ENCODE data around the gene GCM1.
"Not testable (repeated sequence)": the region's sequence is repeated elsewhere in the genome, so short reads cannot be mapped to it uniquely, and the experiment has no call there.

DNA sequence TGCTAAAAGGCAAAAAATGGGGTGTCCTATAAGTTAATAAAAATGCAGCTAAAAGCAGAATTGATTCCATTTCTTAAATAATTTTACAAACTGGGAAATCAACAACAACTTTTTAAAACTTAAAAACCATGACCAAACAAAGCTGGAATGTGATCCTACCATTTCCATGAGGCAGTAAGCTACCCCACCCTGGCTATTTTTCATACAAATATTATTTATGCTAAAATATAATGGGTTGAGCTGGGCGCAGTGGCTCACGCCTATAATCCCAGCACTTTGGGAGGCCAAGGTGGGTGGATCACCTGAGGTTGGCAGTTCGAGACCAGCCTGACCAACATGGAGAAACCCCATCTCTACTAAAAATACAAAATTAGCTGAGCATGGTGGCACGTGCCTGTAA is 6.6 kb upstream of the GCM1 start:
- TF ChIP-seq, protein P1, sequence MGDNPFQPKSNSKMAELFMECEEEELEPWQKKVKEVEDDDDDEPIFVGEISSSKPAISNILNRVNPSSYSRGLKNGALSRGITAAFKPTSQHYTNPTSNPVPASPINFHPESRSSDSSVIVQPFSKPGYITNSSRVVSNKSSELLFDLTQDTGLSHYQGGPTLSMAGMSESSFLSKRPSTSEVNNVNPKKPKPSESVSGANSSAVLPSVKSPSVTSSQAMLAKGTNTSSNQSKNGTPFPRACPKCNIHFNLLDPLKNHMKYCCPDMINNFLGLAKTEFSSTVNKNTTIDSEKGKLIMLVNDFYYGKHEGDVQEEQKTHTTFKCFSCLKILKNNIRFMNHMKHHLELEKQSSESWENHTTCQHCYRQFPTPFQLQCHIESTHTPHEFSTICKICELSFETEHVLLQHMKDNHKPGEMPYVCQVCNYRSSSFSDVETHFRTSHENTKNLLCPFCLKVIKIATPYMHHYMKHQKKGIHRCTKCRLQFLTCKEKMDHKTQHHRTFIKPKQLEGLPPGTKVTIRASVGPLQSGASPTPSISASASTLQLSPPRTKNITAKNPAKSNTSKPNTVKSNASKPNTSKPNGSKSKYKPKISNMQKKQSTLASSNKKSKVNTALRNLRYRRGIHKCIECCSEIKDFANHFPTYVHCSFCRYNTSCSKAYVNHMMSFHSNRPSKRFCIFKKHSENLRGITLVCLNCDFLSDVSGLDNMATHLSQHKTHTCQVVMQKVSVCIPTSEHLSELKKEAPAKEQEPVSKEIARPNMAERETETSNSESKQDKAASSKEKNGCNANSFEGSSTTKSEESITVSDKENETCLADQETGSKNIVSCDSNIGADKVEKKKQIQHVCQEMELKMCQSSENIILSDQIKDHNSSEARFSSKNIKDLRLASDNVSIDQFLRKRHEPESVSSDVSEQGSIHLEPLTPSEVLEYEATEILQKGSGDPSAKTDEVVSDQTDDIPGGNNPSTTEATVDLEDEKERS (tag by site-specific recombination; IDR thresholded peaks at IDR 0.05): not testable (repeated sequence)
- TF ChIP-seq, protein P2, sequence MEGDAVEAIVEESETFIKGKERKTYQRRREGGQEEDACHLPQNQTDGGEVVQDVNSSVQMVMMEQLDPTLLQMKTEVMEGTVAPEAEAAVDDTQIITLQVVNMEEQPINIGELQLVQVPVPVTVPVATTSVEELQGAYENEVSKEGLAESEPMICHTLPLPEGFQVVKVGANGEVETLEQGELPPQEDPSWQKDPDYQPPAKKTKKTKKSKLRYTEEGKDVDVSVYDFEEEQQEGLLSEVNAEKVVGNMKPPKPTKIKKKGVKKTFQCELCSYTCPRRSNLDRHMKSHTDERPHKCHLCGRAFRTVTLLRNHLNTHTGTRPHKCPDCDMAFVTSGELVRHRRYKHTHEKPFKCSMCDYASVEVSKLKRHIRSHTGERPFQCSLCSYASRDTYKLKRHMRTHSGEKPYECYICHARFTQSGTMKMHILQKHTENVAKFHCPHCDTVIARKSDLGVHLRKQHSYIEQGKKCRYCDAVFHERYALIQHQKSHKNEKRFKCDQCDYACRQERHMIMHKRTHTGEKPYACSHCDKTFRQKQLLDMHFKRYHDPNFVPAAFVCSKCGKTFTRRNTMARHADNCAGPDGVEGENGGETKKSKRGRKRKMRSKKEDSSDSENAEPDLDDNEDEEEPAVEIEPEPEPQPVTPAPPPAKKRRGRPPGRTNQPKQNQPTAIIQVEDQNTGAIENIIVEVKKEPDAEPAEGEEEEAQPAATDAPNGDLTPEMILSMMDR (tag by site-specific recombination; IDR thresholded peaks at IDR 0.05): not testable (repeated sequence)
- TF ChIP-seq ZNF324 (tag by site-specific recombination; IDR thresholded peaks at IDR 0.05); ZNF830 (tag by site-specific recombination; IDR thresholded peaks at IDR 0.05; ENCODE audit: low read depth); ZNF621 (tag by site-specific recombination; IDR thresholded peaks at IDR 0.05); ZNF48 (tag by site-specific recombination; IDR thresholded peaks at IDR 0.05); ZNF660 (tag by site-specific recombination; IDR thresholded peaks at IDR 0.05); ZNF629 (tag by site-specific recombination; IDR thresholded peaks at IDR 0.05); YY1 (tag by site-specific recombination; IDR thresholded peaks at IDR 0.05); SP2 (tag by site-specific recombination; IDR thresholded peaks at IDR 0.05): not testable (repeated sequence)
- TF ChIP-seq, protein P3, sequence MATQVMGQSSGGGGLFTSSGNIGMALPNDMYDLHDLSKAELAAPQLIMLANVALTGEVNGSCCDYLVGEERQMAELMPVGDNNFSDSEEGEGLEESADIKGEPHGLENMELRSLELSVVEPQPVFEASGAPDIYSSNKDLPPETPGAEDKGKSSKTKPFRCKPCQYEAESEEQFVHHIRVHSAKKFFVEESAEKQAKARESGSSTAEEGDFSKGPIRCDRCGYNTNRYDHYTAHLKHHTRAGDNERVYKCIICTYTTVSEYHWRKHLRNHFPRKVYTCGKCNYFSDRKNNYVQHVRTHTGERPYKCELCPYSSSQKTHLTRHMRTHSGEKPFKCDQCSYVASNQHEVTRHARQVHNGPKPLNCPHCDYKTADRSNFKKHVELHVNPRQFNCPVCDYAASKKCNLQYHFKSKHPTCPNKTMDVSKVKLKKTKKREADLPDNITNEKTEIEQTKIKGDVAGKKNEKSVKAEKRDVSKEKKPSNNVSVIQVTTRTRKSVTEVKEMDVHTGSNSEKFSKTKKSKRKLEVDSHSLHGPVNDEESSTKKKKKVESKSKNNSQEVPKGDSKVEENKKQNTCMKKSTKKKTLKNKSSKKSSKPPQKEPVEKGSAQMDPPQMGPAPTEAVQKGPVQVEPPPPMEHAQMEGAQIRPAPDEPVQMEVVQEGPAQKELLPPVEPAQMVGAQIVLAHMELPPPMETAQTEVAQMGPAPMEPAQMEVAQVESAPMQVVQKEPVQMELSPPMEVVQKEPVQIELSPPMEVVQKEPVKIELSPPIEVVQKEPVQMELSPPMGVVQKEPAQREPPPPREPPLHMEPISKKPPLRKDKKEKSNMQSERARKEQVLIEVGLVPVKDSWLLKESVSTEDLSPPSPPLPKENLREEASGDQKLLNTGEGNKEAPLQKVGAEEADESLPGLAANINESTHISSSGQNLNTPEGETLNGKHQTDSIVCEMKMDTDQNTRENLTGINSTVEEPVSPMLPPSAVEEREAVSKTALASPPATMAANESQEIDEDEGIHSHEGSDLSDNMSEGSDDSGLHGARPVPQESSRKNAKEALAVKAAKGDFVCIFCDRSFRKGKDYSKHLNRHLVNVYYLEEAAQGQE (tag by site-specific recombination; IDR thresholded peaks at IDR 0.05): not testable (repeated sequence)
- TF ChIP-seq, protein P4, sequence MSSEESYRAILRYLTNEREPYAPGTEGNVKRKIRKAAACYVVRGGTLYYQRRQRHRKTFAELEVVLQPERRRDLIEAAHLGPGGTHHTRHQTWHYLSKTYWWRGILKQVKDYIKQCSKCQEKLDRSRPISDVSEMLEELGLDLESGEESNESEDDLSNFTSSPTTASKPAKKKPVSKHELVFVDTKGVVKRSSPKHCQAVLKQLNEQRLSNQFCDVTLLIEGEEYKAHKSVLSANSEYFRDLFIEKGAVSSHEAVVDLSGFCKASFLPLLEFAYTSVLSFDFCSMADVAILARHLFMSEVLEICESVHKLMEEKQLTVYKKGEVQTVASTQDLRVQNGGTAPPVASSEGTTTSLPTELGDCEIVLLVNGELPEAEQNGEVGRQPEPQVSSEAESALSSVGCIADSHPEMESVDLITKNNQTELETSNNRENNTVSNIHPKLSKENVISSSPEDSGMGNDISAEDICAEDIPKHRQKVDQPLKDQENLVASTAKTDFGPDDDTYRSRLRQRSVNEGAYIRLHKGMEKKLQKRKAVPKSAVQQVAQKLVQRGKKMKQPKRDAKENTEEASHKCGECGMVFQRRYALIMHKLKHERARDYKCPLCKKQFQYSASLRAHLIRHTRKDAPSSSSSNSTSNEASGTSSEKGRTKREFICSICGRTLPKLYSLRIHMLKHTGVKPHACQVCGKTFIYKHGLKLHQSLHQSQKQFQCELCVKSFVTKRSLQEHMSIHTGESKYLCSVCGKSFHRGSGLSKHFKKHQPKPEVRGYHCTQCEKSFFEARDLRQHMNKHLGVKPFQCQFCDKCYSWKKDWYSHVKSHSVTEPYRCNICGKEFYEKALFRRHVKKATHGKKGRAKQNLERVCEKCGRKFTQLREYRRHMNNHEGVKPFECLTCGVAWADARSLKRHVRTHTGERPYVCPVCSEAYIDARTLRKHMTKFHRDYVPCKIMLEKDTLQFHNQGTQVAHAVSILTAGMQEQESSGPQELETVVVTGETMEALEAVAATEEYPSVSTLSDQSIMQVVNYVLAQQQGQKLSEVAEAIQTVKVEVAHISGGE (tag by site-specific recombination; conservative IDR thresholded peaks at IDR 0.05; ENCODE audit: low read depth): not testable (repeated sequence)
- TF ChIP-seq, protein P5, sequence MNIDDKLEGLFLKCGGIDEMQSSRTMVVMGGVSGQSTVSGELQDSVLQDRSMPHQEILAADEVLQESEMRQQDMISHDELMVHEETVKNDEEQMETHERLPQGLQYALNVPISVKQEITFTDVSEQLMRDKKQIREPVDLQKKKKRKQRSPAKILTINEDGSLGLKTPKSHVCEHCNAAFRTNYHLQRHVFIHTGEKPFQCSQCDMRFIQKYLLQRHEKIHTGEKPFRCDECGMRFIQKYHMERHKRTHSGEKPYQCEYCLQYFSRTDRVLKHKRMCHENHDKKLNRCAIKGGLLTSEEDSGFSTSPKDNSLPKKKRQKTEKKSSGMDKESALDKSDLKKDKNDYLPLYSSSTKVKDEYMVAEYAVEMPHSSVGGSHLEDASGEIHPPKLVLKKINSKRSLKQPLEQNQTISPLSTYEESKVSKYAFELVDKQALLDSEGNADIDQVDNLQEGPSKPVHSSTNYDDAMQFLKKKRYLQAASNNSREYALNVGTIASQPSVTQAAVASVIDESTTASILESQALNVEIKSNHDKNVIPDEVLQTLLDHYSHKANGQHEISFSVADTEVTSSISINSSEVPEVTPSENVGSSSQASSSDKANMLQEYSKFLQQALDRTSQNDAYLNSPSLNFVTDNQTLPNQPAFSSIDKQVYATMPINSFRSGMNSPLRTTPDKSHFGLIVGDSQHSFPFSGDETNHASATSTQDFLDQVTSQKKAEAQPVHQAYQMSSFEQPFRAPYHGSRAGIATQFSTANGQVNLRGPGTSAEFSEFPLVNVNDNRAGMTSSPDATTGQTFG (tag by site-specific recombination; IDR thresholded peaks at IDR 0.05; ENCODE audit: borderline replicate concordance): not testable (repeated sequence)
- TF ChIP-seq, protein P6, sequence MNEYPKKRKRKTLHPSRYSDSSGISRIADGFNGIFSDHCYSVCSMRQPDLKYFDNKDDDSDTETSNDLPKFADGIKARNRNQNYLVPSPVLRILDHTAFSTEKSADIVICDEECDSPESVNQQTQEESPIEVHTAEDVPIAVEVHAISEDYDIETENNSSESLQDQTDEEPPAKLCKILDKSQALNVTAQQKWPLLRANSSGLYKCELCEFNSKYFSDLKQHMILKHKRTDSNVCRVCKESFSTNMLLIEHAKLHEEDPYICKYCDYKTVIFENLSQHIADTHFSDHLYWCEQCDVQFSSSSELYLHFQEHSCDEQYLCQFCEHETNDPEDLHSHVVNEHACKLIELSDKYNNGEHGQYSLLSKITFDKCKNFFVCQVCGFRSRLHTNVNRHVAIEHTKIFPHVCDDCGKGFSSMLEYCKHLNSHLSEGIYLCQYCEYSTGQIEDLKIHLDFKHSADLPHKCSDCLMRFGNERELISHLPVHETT (tag by site-specific recombination; IDR thresholded peaks at IDR 0.05): not testable (repeated sequence)

All from HEK293 (cell line).